ENCODE data around the gene ARL17B.
"Not testable (repeated sequence)": the region's sequence is repeated elsewhere in the genome, so short reads cannot be mapped to it uniquely, and the experiment has no call there.

Gene ARL17B

DNA sequence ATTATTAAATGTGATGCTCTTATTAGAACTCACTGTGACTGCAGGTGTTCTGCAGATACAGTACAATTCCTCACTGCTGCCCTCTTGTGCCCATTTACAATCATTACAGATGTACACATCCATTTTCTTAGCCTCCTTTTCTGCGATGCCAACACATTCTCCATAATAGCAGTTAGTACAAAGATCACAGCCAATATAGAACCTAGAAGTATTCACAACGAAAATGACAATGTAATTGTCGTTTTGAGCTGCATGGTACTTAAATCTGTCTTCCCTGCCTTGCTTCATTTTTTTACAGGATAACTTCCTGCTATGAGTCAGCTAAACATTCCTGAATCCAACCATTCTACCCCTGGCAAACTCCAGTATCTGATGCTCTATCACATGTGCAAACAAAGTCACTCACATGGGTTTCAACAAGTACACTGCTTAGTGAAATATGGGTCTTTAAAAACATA, 74.8 kb downstream of the ARL17B start:
- not testable (repeated sequence) for H3K27me3 ChIP-seq (ENCODE audit: control insufficient read depth, low read length); H3K79me2 ChIP-seq (ENCODE audit: control insufficient read depth, low read length); H3K4me2 ChIP-seq (ENCODE audit: low read length); H3K27ac ChIP-seq (ENCODE audit: low read depth, low read length); H3K4me3 ChIP-seq (ENCODE audit: low read length); H3K9me3 ChIP-seq (ENCODE audit: control insufficient read depth, insufficient read depth, low read length); H4K20me1 ChIP-seq (ENCODE audit: control insufficient read depth, insufficient read depth, low read depth, low read length); H3K9me2 ChIP-seq (replicated peaks; ENCODE audit: control insufficient read depth, low read length); H3K36me3 ChIP-seq (ENCODE audit: control insufficient read depth, low read length)
- Histone ChIP-seq H3K4me1 (ENCODE audit: control insufficient read depth, low read length) (peaks cover 29% of the 10 kb centered on the region), H3F3A (ENCODE audit: control insufficient read depth, insufficient read depth) (peaks cover 12% of the 10 kb centered on the region)
- TF ChIP-seq CTCF (IDR thresholded peaks at IDR 0.05; ENCODE audit: low read depth, low read length, poor library complexity, severe bottlenecking): peak; percentile 79

GRCh38 chr17:46285500-46285899, 76.1 kb downstream of the ARL17B start:
- H3K79me2 ChIP-seq (ENCODE audit: control insufficient read depth, low read length); H3K27me3 ChIP-seq (ENCODE audit: control insufficient read depth, low read length); H3K9me3 ChIP-seq (ENCODE audit: control insufficient read depth, insufficient read depth, low read length); H3K27ac ChIP-seq (ENCODE audit: low read depth, low read length); H3F3A ChIP-seq (ENCODE audit: control insufficient read depth, insufficient read depth); H3K4me3 ChIP-seq (ENCODE audit: low read length); H3K4me2 ChIP-seq (ENCODE audit: low read length); H3K9me2 ChIP-seq (replicated peaks; ENCODE audit: control insufficient read depth, low read length); H3K36me3 ChIP-seq (ENCODE audit: control insufficient read depth, low read length); H4K20me1 ChIP-seq (ENCODE audit: control insufficient read depth, insufficient read depth, low read depth, low read length): not testable (repeated sequence)
- peaks cover 16% of the 10 kb centered on the region for H3K4me1 ChIP-seq (ENCODE audit: control insufficient read depth, low read length)

GRCh38 chr17:46284467-46284866, 77.1 kb downstream of the ARL17B start:
- not testable (repeated sequence) for H3K4me3 ChIP-seq (ENCODE audit: low read length); H4K20me1 ChIP-seq (ENCODE audit: control insufficient read depth, insufficient read depth, low read depth, low read length); H3K9me3 ChIP-seq (ENCODE audit: control insufficient read depth, insufficient read depth, low read length); H3K27me3 ChIP-seq (ENCODE audit: control insufficient read depth, low read length); H3K9me2 ChIP-seq (replicated peaks; ENCODE audit: control insufficient read depth, low read length); H3K36me3 ChIP-seq (ENCODE audit: control insufficient read depth, low read length); H3K27ac ChIP-seq (ENCODE audit: low read depth, low read length); H3K79me2 ChIP-seq (ENCODE audit: control insufficient read depth, low read length); H3K4me1 ChIP-seq (ENCODE audit: control insufficient read depth, low read length); H3K4me2 ChIP-seq (ENCODE audit: low read length); H3F3A ChIP-seq (ENCODE audit: control insufficient read depth, insufficient read depth)

DNA sequence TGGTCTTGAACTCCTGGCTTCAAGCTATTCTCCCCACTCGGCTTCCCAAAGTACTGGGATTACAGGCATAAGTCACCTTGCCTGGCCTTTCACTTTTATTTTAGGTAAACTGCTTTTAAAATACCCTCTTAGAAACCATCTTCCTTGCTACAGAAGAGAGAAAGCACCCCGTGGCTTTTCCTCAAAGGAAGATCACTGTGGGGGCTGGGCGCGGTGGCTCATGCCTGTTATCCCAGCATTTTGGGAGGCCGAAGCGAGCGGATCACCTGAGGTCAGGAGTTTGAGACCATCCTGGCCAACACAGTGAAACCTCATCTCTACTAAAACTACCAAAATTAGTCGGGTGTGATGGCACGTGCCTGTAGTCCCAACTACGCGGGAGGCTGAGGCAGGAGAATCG, 78.9 kb downstream of the ARL17B start:
- not testable (repeated sequence) for H3F3A ChIP-seq (ENCODE audit: control insufficient read depth, insufficient read depth); H3K4me1 ChIP-seq (ENCODE audit: control insufficient read depth, low read length); H3K36me3 ChIP-seq (ENCODE audit: control insufficient read depth, low read length); H3K4me2 ChIP-seq (ENCODE audit: low read length); H3K9me3 ChIP-seq (ENCODE audit: control insufficient read depth, insufficient read depth, low read length); H3K9me2 ChIP-seq (replicated peaks; ENCODE audit: control insufficient read depth, low read length); H3K4me3 ChIP-seq (ENCODE audit: low read length); H4K20me1 ChIP-seq (ENCODE audit: control insufficient read depth, insufficient read depth, low read depth, low read length); H3K27me3 ChIP-seq (ENCODE audit: control insufficient read depth, low read length); H3K27ac ChIP-seq (ENCODE audit: low read depth, low read length); H3K79me2 ChIP-seq (ENCODE audit: control insufficient read depth, low read length)

- not testable (repeated sequence) for H3K36me3 ChIP-seq (ENCODE audit: control insufficient read depth, low read length); H3F3A ChIP-seq (ENCODE audit: control insufficient read depth, insufficient read depth); H3K9me2 ChIP-seq (replicated peaks; ENCODE audit: control insufficient read depth, low read length); H3K4me3 ChIP-seq (ENCODE audit: low read length); H3K4me2 ChIP-seq (ENCODE audit: low read length); H3K79me2 ChIP-seq (ENCODE audit: control insufficient read depth, low read length); H3K9me3 ChIP-seq (ENCODE audit: control insufficient read depth, insufficient read depth, low read length); H4K20me1 ChIP-seq (ENCODE audit: control insufficient read depth, insufficient read depth, low read depth, low read length); H3K27me3 ChIP-seq (ENCODE audit: control insufficient read depth, low read length); H3K4me1 ChIP-seq (ENCODE audit: control insufficient read depth, low read length); H3K27ac ChIP-seq (ENCODE audit: low read depth, low read length)
Measured at GRCh38 chr17:46281336-46281735, 80.2 kb downstream of the ARL17B start.

DNA sequence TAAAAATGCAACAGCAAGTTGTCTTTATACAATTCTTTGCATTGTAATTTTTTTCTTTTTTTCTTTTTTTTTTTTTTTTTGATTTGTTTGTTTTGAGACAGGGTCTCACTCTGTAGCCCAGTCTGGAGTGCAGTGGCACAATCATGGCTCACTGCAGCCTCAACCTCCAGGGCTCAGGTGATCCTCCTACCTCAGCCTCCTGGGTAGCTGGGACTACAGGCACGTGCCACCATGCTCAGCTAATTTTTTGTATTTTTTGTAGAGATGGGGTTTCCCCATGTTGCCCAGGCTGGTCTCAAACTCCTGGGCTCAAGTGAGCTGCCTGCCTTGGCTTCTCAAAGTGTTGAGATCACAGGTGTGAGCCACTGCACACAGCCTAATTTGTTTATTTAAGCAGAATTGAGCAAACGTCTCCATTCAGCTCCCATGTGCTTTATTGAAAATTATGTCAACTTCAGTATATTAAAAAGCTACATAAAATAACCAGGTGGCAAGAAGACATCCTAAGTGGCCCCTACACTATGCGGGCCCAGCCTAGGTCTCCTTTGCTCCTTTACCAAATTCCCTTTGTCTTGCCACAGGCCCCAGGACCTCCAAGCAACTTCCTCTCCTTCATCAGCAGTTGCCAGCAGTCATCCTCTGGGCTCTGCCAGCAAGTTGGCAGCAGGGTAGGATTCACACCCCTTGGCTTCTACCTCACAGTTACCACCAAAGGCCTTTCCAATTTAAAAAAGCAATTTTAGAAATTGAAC, 84.7 kb downstream of the ARL17B start:
- H3K4me3 ChIP-seq (ENCODE audit: low read length); H3K36me3 ChIP-seq (ENCODE audit: control insufficient read depth, low read length); H3K79me2 ChIP-seq (ENCODE audit: control insufficient read depth, low read length); H3K27me3 ChIP-seq (ENCODE audit: control insufficient read depth, low read length); H3K27ac ChIP-seq (ENCODE audit: low read depth, low read length); H3K9me2 ChIP-seq (replicated peaks; ENCODE audit: control insufficient read depth, low read length); H3K4me1 ChIP-seq (ENCODE audit: control insufficient read depth, low read length); H3K9me3 ChIP-seq (ENCODE audit: control insufficient read depth, insufficient read depth, low read length); H3K4me2 ChIP-seq (ENCODE audit: low read length); H3F3A ChIP-seq (ENCODE audit: control insufficient read depth, insufficient read depth); H4K20me1 ChIP-seq (ENCODE audit: control insufficient read depth, insufficient read depth, low read depth, low read length): not testable (repeated sequence)
